Stomach (tissue), 9 donors: ENCODE measurements around the gene CCR5. TPM values are rescaled to one million over a fixed set of nuclear protein-coding genes. Genes with fewer than 3 reads are reported as not detected.

ENCODE experiments used
- DNase-seq, 2 donors: peaks; one replicate each; pipeline versions ENCODE4 v3.0.0 to v3.0.0-alpha.2; 2013 to 2019
- H3K27ac ChIP-seq, 5 donors: fragments of 200-600 bp in 4 of 5; sonication (generic) in 4 of 5; one replicate each; pipeline ENCODE4 v1.5.1; 2013 to 2019; ENCODE audit warnings: mild to moderate bottlenecking in 1 of 5, moderate library complexity in 1 of 5
- H3K27me3 ChIP-seq, 3 donors: fragments of 200-600 bp; sonication (generic); one replicate each; pipeline ENCODE4 v1.5.1; 2017 to 2019; ENCODE audit warnings: mixed run types in 1 of 3
- H3K36me3 ChIP-seq, 4 donors: fragments of 200-600 bp; sonication (generic); 1 replicate in 3 of 4; 2 replicates in 1 of 4; pipeline ENCODE4 v1.5.1; 2016 to 2019
- H3K4me1 ChIP-seq, 4 donors: fragments of 200-600 bp; sonication (generic); one replicate each; pipeline ENCODE4 v1.5.1; 2016 to 2019
- H3K4me3 ChIP-seq, 4 donors: fragments of 200-600 bp; sonication (generic) in 3 of 4; one replicate each; pipeline ENCODE4 v1.5.1; 2016 to 2019; ENCODE audit warnings: mild to moderate bottlenecking in 1 of 4
- H3K9me3 ChIP-seq, 4 donors: fragments of 200-600 bp; sonication (generic); one replicate each; pipeline ENCODE4 v1.5.1; 2016 to 2019
- EP300 ChIP-seq: sonication (generic); formaldehyde crosslinking; IDR thresholded peaks from one replicate; pipeline ENCODE4 v1.6.1; 2017; ENCODE audit warnings: antibody characterized with exemption
- POLR2A ChIP-seq, 4 donors: fragments of 450-650 bp; IDR thresholded peaks; one replicate each; pipeline ENCODE4 v1.6.1; 2016; ENCODE audit warnings: antibody characterized with exemption in 4 of 4, control low read depth in 2 of 4, mild to moderate bottlenecking in 1 of 4, moderate library complexity in 1 of 4
- POLR2AphosphoS5 ChIP-seq, 3 donors: sonication (generic); formaldehyde crosslinking; IDR thresholded peaks; one replicate each; pipeline ENCODE4 v1.6.1; 2016; ENCODE audit warnings: antibody characterized with exemption in 3 of 3
- WGBS, 5 donors: extraction: QIAGEN DNeasy Blood & Tissue Kit in 3 of 5; methylation state at CpG; one replicate each; pipeline versions ENCODE4 v1.1.5 to v1.1.7; 2013 to 2018; 5-methylcytosine and 5-hydroxymethylcytosine counted together
- intact Hi-C: fragments of 100-400 bp; cut with DNase I; formaldehyde crosslinking; loops from one replicate; pipeline ENCODE4 v1.15.1; 2023; ENCODE audit warnings: low total_unique reads
- polyA plus RNA-seq, 3 donors: library from polyadenylated mRNA; stranded (reverse); fragments of 200-250 nt; gene quantifications; one replicate each; pipeline ENCODE4 v1.2.3, GENCODE V29; 2013
- total RNA-seq, 5 donors: library from RNA; depleted of rRNA; stranded (reverse); fragments of >200 nt; gene quantifications; one replicate each; pipeline versions ENCODE4 v1.1.0 to v1.2.3, GENCODE V29; 2014 to 2016
- TF ChIP-seq, protein P1 (sequence below), 7 experiments: fragments of 450-650 bp in 4 of 7; fragments of 200-600 bp in 3 of 7; sonication (generic) in 3 of 7; IDR thresholded peaks; one replicate each; pipeline ENCODE4 v1.5.1; 2016 to 2019; ENCODE audit warnings: antibody characterized with exemption in 7 of 7, control low read depth in 2 of 7, mild to moderate bottlenecking in 1 of 7
- donor health status: healthy with polysubstance abuse.
- donor health status: Bipolar disorder and iron deficiency.
- donor health status: healthy.

The CCR5 gene
- total and polyA plus RNA-seq, 8 donors = 0.18 to 9.4 (median 0.68) TPM; not detected in 3

DNA sequence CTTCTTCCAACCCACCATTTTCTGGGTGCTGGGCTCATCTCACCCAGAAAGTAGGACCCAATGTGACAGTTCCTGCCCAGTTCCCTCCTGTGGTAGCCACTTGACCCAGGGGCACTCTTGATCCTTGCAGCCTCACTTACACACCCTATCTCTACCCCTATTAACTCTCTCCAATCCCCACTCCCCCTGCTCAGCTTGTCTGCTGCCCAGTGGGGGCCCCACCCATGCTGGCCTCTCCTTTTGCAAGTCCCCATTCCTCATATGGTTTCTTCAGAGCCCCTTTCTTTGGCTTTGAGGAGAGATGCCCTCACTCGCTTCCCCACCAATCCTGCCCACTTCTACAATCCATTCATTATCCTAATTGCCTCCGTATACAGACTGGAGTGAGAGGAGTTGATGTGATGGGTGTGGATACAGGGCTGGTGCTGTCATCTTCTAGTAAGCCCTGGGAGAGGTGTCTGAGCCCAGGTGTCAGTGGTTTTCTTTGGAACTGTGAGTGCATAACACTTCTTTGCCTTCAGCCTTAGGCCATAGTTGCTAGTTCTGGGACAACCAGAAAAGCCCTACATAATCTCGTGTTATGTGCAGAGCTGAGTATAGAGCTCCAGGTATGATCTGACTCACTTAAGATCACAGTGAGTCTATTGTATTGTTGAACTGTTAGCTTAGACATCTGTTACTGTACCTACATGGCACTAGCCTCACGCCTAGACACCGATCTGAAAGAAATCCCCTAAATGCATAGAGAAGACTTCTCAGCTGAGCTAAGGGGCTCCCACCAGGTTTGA lies 4.8 kb upstream of the CCR5 start:
- Histone ChIP-seq H3K27me3 (no peaks in the 10 kb centered on the region), H3K9me3 (no peaks in the 10 kb centered on the region), H3K4me3 (no peak overlapping the region), H3K36me3 (no peaks in the 10 kb centered on the region), H3K27ac (no peak overlapping the region), H3K4me1 (peaks cover 0 to 13% (median 0%) of the 10 kb centered on the region in 4 donors)
- TF ChIP-seq EP300 (no peak), POLR2A (IDR thresholded peaks at IDR 0.05) (no peak), POLR2AphosphoS5 (IDR thresholded peaks at IDR 0.05) (no peak)
- TF ChIP-seq, protein P1, sequence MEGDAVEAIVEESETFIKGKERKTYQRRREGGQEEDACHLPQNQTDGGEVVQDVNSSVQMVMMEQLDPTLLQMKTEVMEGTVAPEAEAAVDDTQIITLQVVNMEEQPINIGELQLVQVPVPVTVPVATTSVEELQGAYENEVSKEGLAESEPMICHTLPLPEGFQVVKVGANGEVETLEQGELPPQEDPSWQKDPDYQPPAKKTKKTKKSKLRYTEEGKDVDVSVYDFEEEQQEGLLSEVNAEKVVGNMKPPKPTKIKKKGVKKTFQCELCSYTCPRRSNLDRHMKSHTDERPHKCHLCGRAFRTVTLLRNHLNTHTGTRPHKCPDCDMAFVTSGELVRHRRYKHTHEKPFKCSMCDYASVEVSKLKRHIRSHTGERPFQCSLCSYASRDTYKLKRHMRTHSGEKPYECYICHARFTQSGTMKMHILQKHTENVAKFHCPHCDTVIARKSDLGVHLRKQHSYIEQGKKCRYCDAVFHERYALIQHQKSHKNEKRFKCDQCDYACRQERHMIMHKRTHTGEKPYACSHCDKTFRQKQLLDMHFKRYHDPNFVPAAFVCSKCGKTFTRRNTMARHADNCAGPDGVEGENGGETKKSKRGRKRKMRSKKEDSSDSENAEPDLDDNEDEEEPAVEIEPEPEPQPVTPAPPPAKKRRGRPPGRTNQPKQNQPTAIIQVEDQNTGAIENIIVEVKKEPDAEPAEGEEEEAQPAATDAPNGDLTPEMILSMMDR (IDR thresholded peaks at IDR 0.05) = no peak
- 87 to 98% (median 91%) methylated on average over 5 of the region's 5 CpGs for WGBS, 5 donors
- no peak for DNase-seq
- intact Hi-C loops = no loop called here

DNA sequence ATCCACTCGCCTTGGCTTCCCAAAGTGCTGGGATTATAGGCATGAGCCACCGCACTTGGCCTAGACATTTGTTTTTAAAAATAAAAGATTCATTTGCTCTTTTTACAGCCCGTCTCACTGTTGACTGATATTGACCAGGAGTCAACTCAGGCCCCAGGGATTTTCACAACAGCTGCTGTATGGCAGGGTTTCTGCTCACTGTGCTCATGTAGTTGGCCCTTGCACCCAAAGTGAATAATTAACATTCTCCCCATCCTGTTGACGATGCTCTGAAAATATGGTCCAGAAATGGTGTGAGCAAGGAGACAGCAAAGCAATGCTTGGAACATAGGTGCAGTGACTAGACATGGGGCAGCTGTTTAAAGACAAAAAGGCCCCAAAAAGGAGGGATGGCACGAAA lies 2.9 kb upstream of the CCR5 start:
- intact Hi-C loops = no loop called here
- Histone ChIP-seq H3K4me3 (no peak overlapping the region), H3K4me1 (no peaks in the 10 kb centered on the region), H3K27ac (peak overlapping the region in 2 of 5 donors; percentile 23 to 51), H3K9me3 (no peaks in the 10 kb centered on the region), H3K36me3 (no peaks in the 10 kb centered on the region), H3K27me3 (peaks cover 0 to under 1% (median 0%) of the 10 kb centered on the region in 3 donors)
- WGBS, 5 donors = 73 to 94% (median 81%) methylated on average over 5 of the region's 5 CpGs
- TF ChIP-seq EP300 = no peak
- TF ChIP-seq, protein P1 (IDR thresholded peaks at IDR 0.05) = no peak
- no peak for TF ChIP-seq POLR2AphosphoS5 (IDR thresholded peaks at IDR 0.05)
- no peak for TF ChIP-seq POLR2A (IDR thresholded peaks at IDR 0.05)
- no peak for DNase-seq

DNA sequence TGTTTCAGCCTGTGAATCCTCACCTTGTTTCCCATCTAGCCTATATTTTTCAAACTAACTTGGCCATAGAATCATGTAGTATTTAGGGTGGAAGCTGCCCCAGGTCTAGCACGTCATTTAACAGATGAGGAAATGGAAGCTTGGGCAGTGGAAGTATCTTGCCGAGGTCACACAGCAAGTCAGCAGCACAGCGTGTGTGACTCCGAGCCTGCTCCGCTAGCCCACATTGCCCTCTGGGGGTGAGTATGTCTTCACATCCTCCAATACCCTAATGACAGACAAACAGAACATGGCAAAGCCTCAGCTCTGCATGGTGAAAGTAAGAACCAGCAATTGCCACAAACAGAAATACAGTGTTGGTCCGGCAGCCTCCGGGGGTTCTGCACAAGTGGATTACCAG lies 2.2 kb upstream of the CCR5 start:
- Histone ChIP-seq H3K36me3 (no peaks in the 10 kb centered on the region), H3K4me1 (no peaks in the 10 kb centered on the region), H3K4me3 (no peak overlapping the region), H3K27me3 (peaks cover 0 to 8% (median 0%) of the 10 kb centered on the region in 3 donors), H3K27ac (peak overlapping the region in 2 of 5 donors; percentile 45 to 51), H3K9me3 (no peaks in the 10 kb centered on the region)
- DNase-seq = peak; percentile 51 to 71
- intact Hi-C loops = no loop called here
- TF ChIP-seq EP300 (no peak), POLR2A (IDR thresholded peaks at IDR 0.05) (no peak), POLR2AphosphoS5 (IDR thresholded peaks at IDR 0.05) (no peak)
- TF ChIP-seq, protein P1 (IDR thresholded peaks at IDR 0.05) = peak in 1 of 7 experiments; percentile 20
- 49 to 67% (median 61%) methylated on average over 7 of the region's 7 CpGs for WGBS, 5 donors

DNA sequence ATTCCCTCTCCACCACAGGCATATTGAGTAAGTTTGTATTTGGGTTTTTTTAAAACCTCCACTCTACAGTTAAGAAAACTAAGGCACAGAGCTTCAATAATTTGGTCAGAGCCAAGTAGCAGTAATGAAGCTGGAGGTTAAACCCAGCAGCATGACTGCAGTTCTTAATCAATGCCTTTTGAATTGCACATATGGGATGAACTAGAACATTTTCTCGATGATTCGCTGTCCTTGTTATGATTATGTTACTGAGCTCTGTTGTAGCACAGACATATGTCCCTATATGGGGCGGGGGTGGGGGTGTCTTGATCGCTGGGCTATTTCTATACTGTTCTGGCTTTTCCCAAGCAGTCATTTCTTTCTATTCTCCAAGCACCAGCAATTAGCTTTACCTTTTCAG lies 1.6 kb upstream of the CCR5 start:
- TF ChIP-seq POLR2A (IDR thresholded peaks at IDR 0.05) (no peak), EP300 (no peak), POLR2AphosphoS5 (IDR thresholded peaks at IDR 0.05) (no peak)
- TF ChIP-seq, protein P1 (IDR thresholded peaks at IDR 0.05) = no peak
- 78 to 89% (median 85%) methylated on average over 4 of the region's 4 CpGs for WGBS, 5 donors

More for the DNA sequence above, 1.6 kb upstream of the CCR5 start:
- intact Hi-C loops = no loop called here
- Histone ChIP-seq H3K4me3 (no peak overlapping the region), H3K27ac (peak overlapping the region in 3 of 5 donors; percentile 15 to 51 (median 45)), H3K9me3 (no peaks in the 10 kb centered on the region), H3K36me3 (no peaks in the 10 kb centered on the region), H3K27me3 (peaks cover 0 to 11% (median 0%) of the 10 kb centered on the region in 3 donors), H3K4me1 (no peaks in the 10 kb centered on the region)
- DNase-seq = no peak
